NCI-H1417 (cell line): ENCODE measurements around the gene LCN2.

Experiments used
- DNase-seq, 3 experiments: peaks; one replicate each; lab custom pipeline; 2025; lab: John Stamatoyannopoulos, UW

Gene LCN2

GRCh38 chr9:128201441-128202369 is 52.5 kb downstream of the LCN2 start:
- peak in 2 of 3 experiments; percentile 16 to 41 for DNase-seq

GRCh38 chr9:128202648-128203023 is 53.4 kb downstream of the LCN2 start:
- no peak for DNase-seq
